HEK293 (cell line): ENCODE data around the gene ZNF177.
A peak's percentile ranks its signal among the peaks of the same experiment; 100 is the strongest.

Experiments
- BCL11B ChIP-seq: fragments of 450-650 bp; formaldehyde crosslinking; IDR thresholded peaks from 2 replicates; pipeline ENCODE4 v1.5.1; 2016; ENCODE audit warnings: low read depth, missing biosample characterization, missing genetic modification characterization
- GLIS1 ChIP-seq: fragments of 450-650 bp; formaldehyde crosslinking; IDR thresholded peaks from 2 replicates; pipeline ENCODE4 v1.5.1; 2016; ENCODE audit warnings: missing biosample characterization, missing genetic modification characterization
- KLF16 ChIP-seq: fragments of 450-650 bp; formaldehyde crosslinking; IDR thresholded peaks from 2 replicates; pipeline ENCODE4 v1.5.1; 2017; ENCODE audit warnings: missing biosample characterization, missing genetic modification characterization
- PRDM10 ChIP-seq: fragments of 450-650 bp; formaldehyde crosslinking; IDR thresholded peaks from 2 replicates; pipeline ENCODE4 v1.5.1; 2016; ENCODE audit warnings: missing biosample characterization, missing genetic modification characterization
- REST ChIP-seq: fragments of 450-650 bp; formaldehyde crosslinking; IDR thresholded peaks from 2 replicates; pipeline ENCODE4 v1.5.1; 2016; ENCODE audit warnings: missing biosample characterization, missing genetic modification characterization
- ZBTB1 ChIP-seq: fragments of 450-650 bp; formaldehyde crosslinking; IDR thresholded peaks from 2 replicates; pipeline ENCODE4 v1.5.1; 2016; ENCODE audit warnings: missing biosample characterization, missing genetic modification characterization
- ZBTB7A ChIP-seq: fragments of 450-650 bp; formaldehyde crosslinking; IDR thresholded peaks from 2 replicates; pipeline ENCODE4 v1.5.1; 2016; ENCODE audit warnings: low read depth, missing biosample characterization, missing genetic modification characterization
- ZBTB8A ChIP-seq: fragments of 450-650 bp; formaldehyde crosslinking; IDR thresholded peaks from 2 replicates; pipeline ENCODE4 v1.5.1; 2016; ENCODE audit warnings: missing biosample characterization, missing genetic modification characterization
- ZNF112 ChIP-seq: fragments of 450-650 bp; formaldehyde crosslinking; IDR thresholded peaks from 2 replicates; pipeline ENCODE4 v1.5.0; 2017; ENCODE audit warnings: missing biosample characterization, missing genetic modification characterization
- ZNF155 ChIP-seq: fragments of 450-650 bp; formaldehyde crosslinking; IDR thresholded peaks from 2 replicates; pipeline ENCODE4 v1.5.1; 2016; ENCODE audit warnings: missing biosample characterization, missing genetic modification characterization
- ZNF169 ChIP-seq: fragments of 450-650 bp; formaldehyde crosslinking; IDR thresholded peaks from 2 replicates; pipeline ENCODE4 v1.5.1; 2016; ENCODE audit warnings: missing biosample characterization, missing genetic modification characterization
- ZNF214 ChIP-seq: fragments of 450-650 bp; formaldehyde crosslinking; IDR thresholded peaks from 2 replicates; pipeline ENCODE4 v1.5.1; 2017; ENCODE audit warnings: missing biosample characterization, mild to moderate bottlenecking, missing genetic modification characterization, borderline replicate concordance
- ZNF24 ChIP-seq: fragments of 450-650 bp; formaldehyde crosslinking; IDR thresholded peaks from 2 replicates; pipeline ENCODE4 v1.5.1; 2016; ENCODE audit warnings: missing biosample characterization, missing genetic modification characterization
- ZNF248 ChIP-seq: fragments of 450-650 bp; formaldehyde crosslinking; IDR thresholded peaks from 2 replicates; pipeline ENCODE4 v1.5.1; 2017; ENCODE audit warnings: missing biosample characterization, missing genetic modification characterization
- ZNF473 ChIP-seq: fragments of 450-650 bp; formaldehyde crosslinking; IDR thresholded peaks from 2 replicates; pipeline ENCODE4 v1.5.1; 2017; ENCODE audit warnings: missing biosample characterization, missing genetic modification characterization
- ZNF549 ChIP-seq: fragments of 450-650 bp; IDR thresholded peaks from 2 replicates; pipeline ENCODE4 v1.5.1; 2018; ENCODE audit warnings: missing biosample characterization, missing genetic modification characterization, mild to moderate bottlenecking, inconsistent platforms, moderate library complexity
- ZNF645 ChIP-seq: fragments of 450-650 bp; formaldehyde crosslinking; IDR thresholded peaks from 2 replicates; pipeline ENCODE4; 2016; ENCODE audit warnings: missing biosample characterization, missing genetic modification characterization
- ZNF692 ChIP-seq: fragments of 450-650 bp; formaldehyde crosslinking; IDR thresholded peaks from 2 replicates; pipeline ENCODE4 v1.5.1; 2016; ENCODE audit warnings: missing biosample characterization, missing genetic modification characterization
- ZNF747 ChIP-seq: fragments of 450-650 bp; formaldehyde crosslinking; IDR thresholded peaks from 2 replicates; pipeline ENCODE4 v1.5.1; 2016; ENCODE audit warnings: missing biosample characterization, missing genetic modification characterization
- ZSCAN23 ChIP-seq: fragments of 450-650 bp; formaldehyde crosslinking; IDR thresholded peaks from 2 replicates; pipeline ENCODE4 v1.5.1; 2016; ENCODE audit warnings: missing biosample characterization, missing genetic modification characterization
- ZXDB ChIP-seq: fragments of 450-650 bp; formaldehyde crosslinking; IDR thresholded peaks from 2 replicates; pipeline ENCODE4 v1.5.1; 2016; ENCODE audit warnings: missing biosample characterization, missing genetic modification characterization

ZNF177 gene

GRCh38 chr19:9323919-9324583 lies 38.8 kb upstream of the ZNF177 start, which contains the start of gene ZNF559 (continued):
- TF ChIP-seq ZNF645 (tag by site-specific recombination) (no peak), ZNF473 (tag by site-specific recombination) (no peak), ZBTB7A (no peak), ZNF169 (tag by site-specific recombination) (no peak), KLF16 (tag by site-specific recombination) (no peak), GLIS1 (tag by site-specific recombination) (peak; percentile 88), ZBTB8A (tag by site-specific recombination) (peak; percentile 73), ZNF248 (tag by site-specific recombination) (no peak), ZNF549 (tag by site-specific recombination) (no peak), ZNF692 (tag by site-specific recombination) (peak; percentile 18; the same call in 1 of the 2 replicates), ZNF24 (tag by site-specific recombination) (no peak), ZBTB1 (tag by site-specific recombination) (no peak), ZNF747 (no peak), REST (tag by site-specific recombination) (no peak), BCL11B (tag by site-specific recombination) (no peak), ZXDB (tag by site-specific recombination) (0 out of 2 replicates have a peak, but pooled peaks have one; percentile 9), ZNF112 (tag by site-specific recombination) (no peak), PRDM10 (tag by site-specific recombination) (peak; percentile 62), ZNF155 (no peak), ZNF214 (no peak), ZSCAN23 (tag by site-specific recombination) (no peak)
